Measurements from ENCODE around the gene FGFBP1.
A peak's percentile ranks its signal among the peaks of the same experiment; 100 is the strongest.

FGFBP1 gene

GRCh38 chr4:15910155-15910940 lies 28.2 kb downstream of the FGFBP1 start:
- no peak for DNase-seq

- DNase-seq = no peak
These were observed 31.1 kb downstream of the FGFBP1 start for GRCh38 chr4:15907430-15907829.

GRCh38 chr4:15906020-15906443 lies 32.5 kb downstream of the FGFBP1 start:
- peak; percentile 36 for DNase-seq

GRCh38 chr4:15902746-15903145 lies 35.8 kb downstream of the FGFBP1 start:
- no peak for DNase-seq

GRCh38 chr4:15901998-15902397 lies 36.5 kb downstream of the FGFBP1 start:
- DNase-seq = no peak

GRCh38 chr4:15901007-15901406 lies 37.5 kb downstream of the FGFBP1 start:
- no peak for DNase-seq

GRCh38 chr4:15899511-15899910 lies 39.0 kb downstream of the FGFBP1 start:
- no peak for DNase-seq

DNA sequence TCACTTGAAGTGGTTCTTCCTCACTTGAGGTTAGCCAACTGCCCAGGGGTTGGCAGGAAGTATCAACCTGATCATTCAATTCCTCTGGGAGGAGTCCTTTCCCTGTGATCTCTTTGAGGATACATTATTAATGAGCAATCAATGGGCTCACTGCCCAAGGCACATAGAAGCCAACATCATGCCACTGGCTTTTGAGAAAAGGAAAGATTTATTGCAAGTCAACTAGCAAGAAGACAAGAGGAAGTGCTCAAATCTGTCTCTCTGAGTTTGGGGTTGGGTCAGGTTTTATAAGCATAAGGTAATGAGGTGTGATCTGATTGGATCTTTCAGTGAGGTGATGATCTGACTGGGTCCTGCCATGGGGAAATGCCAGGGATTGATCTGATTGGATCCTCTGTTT lies 39.6 kb downstream of the FGFBP1 start:
- DNase-seq = no peak

- no peak for DNase-seq
These were observed 41.0 kb downstream of the FGFBP1 start for GRCh38 chr4:15897577-15897976.

DNA sequence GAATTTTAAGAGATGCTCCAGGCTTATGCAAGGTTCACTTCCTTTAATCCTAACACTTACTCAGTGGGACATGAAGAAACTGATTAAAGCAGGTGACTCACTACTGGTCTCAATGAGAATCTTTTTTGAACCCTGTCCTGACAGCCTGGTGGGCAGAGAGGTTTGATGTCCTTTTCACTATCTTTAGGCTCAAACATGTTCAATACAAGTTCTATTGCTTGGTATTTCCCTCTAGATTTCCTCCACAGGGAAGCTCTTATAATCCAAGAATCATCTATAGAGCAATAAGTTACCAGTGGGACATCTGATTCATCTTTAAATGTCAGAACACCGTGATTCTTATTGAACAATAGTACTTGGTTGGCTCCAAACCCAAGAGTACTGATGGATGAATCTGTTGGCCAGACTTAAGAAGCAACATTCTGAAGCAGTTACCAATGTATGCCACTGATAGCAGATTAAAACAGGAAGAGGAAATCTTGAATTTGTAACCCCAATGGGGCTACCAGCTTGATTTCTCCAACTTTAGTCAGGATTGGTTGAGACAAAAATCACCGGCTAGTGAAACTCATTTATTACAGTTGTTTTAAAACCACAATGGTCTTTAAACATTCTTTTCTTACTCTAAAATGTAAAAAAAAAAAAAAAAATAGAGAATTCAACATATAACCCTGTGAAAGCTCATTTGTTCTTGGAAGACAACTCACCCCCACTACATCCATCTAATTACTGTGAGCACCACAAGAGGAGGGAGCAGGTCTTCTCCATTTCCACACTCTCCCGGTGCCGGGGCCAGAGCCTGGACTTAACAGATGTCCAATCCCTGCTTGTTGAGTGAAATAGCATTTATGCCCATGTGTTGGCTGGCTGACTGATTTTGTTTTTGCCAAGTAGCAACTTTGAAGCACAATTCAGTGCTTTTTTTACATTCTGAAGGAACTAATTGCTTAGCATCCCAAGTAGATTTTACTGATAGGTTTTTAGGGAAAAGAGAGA lies 43.3 kb downstream of the FGFBP1 start:
- DNase-seq = no peak

GRCh38 chr4:15894393-15894792 lies 44.1 kb downstream of the FGFBP1 start:
- no peak for DNase-seq

GRCh38 chr4:15893962-15894361 lies 44.6 kb downstream of the FGFBP1 start:
- no peak for DNase-seq

DNA sequence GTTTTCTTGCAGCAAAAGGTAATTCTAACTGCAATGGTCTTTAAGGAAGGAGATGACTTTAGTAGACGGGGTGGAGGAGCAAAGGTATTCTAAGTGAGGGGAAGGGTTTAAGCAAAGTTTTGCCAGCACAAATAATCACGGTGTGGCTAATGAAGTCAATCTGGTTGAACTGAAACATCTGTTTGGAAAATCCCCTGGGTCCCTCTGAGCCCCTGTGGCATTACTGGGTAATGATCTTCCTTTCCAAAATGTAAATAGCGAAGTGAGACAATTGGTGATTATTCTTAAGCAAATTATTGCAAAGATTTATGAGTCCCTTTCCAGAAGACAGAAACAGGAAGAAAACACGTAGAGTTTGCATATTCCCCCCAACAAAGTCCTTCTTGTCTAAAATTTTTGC lies 47.2 kb downstream of the FGFBP1 start:
- DNase-seq = no peak

- no peak for DNase-seq
These were observed 48.2 kb downstream of the FGFBP1 start for GRCh38 chr4:15890246-15890829.

DNA sequence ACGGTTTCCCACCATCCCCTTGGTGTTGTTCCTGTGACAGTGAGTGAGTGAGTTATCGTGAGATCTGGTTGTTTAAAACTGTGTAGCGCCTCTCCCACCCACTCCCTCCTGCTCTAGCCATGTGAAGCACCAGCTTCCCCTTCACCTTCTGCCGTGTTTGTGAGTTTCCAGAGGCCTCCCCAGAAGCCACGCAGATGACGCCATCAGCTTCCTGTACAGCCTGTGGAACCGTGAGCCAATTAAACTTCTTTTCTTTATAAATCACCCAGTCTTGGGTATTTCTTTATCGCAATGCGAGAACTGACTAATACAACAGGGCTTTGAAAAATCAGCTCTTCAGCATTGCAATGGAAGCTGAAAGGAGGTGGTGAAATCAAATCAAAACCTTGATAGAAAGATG lies 50.0 kb downstream of the FGFBP1 start:
- DNase-seq = no peak
